Sigmoid colon (tissue), 4 donors: Measurements from ENCODE around the gene VIPR2.

Source experiments
- POLR2A ChIP-seq, 2 donors: fragments of 450-650 bp; IDR thresholded peaks; one replicate each; pipeline ENCODE4 v1.6.1; 2016; ENCODE audit warnings: antibody characterized with exemption in 2 of 2, mild to moderate bottlenecking in 2 of 2, moderate library complexity in 2 of 2
- POLR2AphosphoS5 ChIP-seq, 4 donors: sonication (generic); formaldehyde crosslinking; IDR thresholded peaks; one replicate each; pipeline ENCODE4 v1.6.1; 2017; ENCODE audit warnings: antibody characterized with exemption in 4 of 4
- TF ChIP-seq, protein P1 (sequence below), 4 experiments: fragments of 450-650 bp in 3 of 4; fragments of 200-600 bp in 1 of 4; IDR thresholded peaks; one replicate each; pipeline ENCODE4 v1.5.1; 2016 to 2019; ENCODE audit warnings: antibody characterized with exemption in 4 of 4, mild to moderate bottlenecking in 3 of 4, moderate library complexity in 2 of 4

DNA sequence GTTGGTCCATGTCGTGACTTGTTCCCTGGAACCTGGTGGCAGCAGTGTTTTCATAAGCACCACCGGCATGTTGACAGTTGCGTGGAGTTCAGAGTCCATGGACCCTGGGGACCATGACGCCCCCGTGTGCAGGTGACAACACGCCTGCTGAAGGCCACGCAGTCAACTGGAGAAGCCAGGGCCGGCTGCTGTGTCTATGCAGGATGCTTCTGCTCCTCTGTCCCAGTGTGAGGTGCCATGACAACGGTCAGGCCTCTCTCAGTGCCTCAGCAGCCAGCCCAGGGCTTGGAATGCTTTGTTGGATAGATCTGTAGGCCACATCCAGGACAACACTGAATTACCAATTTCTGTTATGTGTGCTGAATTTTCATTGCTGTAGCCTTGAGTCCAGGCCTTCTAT, 10.7 kb upstream of the VIPR2 start:
- TF ChIP-seq POLR2A (IDR thresholded peaks at IDR 0.05): no peak
- TF ChIP-seq, protein P1, sequence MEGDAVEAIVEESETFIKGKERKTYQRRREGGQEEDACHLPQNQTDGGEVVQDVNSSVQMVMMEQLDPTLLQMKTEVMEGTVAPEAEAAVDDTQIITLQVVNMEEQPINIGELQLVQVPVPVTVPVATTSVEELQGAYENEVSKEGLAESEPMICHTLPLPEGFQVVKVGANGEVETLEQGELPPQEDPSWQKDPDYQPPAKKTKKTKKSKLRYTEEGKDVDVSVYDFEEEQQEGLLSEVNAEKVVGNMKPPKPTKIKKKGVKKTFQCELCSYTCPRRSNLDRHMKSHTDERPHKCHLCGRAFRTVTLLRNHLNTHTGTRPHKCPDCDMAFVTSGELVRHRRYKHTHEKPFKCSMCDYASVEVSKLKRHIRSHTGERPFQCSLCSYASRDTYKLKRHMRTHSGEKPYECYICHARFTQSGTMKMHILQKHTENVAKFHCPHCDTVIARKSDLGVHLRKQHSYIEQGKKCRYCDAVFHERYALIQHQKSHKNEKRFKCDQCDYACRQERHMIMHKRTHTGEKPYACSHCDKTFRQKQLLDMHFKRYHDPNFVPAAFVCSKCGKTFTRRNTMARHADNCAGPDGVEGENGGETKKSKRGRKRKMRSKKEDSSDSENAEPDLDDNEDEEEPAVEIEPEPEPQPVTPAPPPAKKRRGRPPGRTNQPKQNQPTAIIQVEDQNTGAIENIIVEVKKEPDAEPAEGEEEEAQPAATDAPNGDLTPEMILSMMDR (IDR thresholded peaks at IDR 0.05): no peak
- TF ChIP-seq POLR2AphosphoS5 (IDR thresholded peaks at IDR 0.05): no peak
